HG02610 (cell line): ENCODE measurements around the gene C2.
"Not testable (repeated sequence)": the region's sequence is repeated elsewhere in the genome, so short reads cannot be mapped to it uniquely, and the experiment has no call there.

Experiments
- ATAC-seq: cut with Tn5 transposase; IDR thresholded peaks from one replicate; pipeline ENCODE4 v1.9.1; 2021; ENCODE audit warnings: mild to moderate bottlenecking, moderate library complexity; ENCODE audit not compliant: unreplicated experiment

Gene C2

DNA sequence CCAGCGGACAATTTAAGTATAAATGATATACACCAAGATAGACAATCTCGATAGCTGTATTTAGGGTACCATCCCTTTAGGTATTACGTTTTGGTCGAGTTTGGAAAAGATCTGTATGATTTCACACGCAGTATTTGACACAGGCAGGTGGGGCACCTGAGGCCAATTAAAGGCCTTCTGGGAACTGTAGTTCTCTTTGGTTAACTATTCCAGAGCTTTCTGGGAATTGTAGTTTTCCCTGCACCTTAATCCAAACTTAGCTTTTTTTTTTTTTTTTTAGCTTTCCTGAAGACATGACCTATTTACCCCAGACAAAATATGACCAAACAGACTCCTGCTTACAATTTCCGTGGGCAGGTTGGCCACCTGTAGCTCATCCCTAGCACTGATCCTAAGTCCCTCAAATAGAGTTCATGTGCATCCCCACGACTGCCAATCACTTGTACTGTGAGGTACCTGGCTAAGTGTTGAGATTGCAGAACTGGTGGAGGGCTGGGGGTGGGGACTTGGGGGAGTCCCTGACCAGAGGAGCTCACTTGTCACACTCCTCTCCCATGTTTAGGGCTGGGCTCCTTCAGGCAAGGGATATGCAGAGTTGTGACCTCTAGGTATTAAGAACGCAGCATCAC is 29.0 kb upstream of the C2 start:
- ATAC-seq, result no peak

DNA sequence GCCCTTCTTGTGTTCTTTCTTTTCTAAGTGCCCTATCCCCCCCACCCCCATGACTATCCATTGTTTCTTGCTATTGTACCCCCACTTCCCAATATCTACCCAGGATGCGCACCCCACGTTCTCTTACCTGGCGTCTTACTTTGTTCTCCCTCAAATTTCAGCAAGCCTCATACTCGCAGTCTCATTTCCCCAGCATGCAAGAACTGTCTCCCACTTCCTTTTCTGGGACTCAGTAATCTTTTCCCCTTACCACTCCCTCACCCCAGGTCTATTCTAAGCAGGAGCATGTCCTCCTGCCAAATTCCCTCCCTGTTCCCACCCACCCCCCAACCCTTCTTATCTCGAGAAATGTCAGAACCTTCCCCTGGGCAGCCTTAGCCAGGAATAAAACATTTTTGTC is 28.3 kb upstream of the C2 start:
- no peak for ATAC-seq

- ATAC-seq, result no peak
Measured at GRCh38 chr6:31899882-31900722, 27.4 kb upstream of the C2 start.

DNA sequence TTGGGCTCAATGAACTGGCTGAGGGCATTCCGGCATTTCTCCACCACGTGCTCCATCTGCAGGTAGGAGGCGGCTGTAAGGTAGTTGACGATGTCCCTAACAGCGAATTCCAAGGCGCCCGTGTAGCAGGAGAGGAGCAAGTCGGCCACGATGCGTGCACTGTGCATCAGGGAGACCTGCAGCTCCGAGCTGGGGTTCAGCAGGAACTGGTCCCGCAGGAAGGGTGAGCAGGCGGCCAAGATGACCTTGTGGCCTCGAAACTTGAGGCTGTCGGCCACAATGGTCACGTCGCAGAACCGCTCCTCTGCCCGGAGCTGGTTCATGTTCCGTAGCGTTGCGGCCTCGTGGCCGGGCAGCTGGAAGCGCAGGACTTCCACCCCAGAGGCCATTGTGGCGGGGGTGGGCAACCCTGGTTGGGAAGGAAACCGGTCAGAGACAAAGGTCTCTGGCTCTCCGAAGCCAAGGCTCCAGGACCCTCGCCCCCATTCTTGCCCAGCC is 26.6 kb upstream of the C2 start:
- ATAC-seq, result no peak

DNA sequence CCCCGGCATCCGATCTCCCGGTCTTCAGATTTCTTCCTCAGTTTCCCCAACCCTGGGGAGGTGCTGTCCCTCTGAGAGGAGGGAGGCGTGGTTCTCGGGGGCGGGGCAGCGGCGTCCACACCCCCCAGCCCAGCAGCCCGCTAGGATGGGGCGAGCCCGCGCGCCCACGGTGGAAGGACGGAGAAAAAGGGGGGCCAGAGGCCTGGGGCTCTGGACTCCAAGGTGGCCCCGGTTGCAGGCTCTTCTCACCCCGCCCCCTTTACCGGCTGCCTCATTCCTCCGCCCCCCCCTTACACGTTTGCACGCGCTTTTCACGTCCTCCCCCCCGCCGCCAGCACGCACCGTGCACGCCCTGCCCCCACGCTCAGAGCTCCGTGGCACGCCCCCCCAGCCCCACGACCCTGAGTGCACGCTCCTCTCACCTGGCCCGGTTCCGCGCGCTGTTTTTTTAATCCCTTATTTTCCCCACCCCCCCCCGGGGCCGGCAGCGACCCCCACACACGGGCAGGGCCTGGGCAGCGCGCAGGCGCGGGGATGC is 26.0 kb upstream of the C2 start:
- no peak for ATAC-seq

DNA sequence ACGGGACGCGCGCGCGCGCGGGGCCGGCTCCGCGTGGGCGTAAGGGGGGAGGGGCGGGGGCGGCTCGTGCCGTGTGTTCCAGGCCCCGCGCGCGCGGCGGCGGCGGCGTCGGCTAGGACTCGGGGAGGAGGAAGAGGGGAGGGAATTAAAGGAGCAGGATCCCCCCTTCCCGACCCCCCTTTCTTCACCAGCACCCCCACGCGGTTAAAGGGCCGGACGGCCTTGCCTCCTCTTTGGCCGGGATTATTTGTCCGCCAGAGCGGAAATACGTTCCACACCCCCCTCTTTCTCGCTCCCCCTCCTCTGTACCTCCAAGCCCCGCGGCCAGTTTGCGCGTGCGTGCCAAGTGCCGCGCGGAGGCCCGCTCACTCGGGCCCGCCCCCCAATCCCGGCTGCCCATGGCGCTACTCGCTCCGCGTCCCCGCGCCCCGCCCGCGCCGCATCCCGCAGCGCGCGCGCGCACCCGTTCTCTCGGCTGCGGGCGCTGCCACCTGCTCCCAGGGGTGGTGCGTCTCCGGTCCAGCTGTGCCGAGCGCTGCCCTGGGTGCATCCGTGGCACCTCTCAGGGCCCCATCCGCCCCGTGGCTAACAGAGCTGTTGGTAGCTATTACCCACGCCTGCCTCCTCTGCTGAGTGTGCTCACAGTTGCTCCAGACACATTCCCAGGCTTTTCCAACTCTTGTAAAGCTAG is 25.4 kb upstream of the C2 start, which contains the start of gene ZBTB12:
Gene ZBTB12, minus strand, starts transcription at position 134 of the 691 bp plus-strand sequence. CDS start 781 bp downstream, outside the sequence.
- ATAC-seq, result peak; percentile 45

- no peak for ATAC-seq
Measured at GRCh38 chr6:31903957-31904356, 23.6 kb upstream of the C2 start.

DNA sequence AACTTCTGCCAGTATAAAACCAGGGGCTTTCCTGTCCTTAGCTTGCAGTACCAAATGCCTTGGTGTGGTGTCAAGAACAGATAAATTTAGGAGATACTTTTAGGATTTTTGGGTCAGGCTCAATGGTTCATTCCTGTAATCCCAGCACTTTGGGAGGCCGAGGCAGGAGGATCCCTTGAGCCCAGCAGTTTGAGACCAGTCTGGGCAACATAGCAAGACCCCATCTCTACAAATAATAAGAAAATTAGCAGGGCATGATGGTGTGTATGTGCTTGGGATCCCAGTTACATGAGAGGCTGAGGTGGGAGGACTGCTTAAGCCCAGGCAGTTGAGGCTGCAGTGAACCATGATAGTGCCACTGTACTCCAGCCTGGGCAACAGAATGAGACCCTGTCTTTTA is 22.5 kb upstream of the C2 start:
- no peak for ATAC-seq

GRCh38 chr6:31906122-31906521 is 21.4 kb upstream of the C2 start:
- no peak for ATAC-seq

- not testable (repeated sequence) for ATAC-seq
Measured at GRCh38 chr6:31906727-31907126, 20.8 kb upstream of the C2 start.

DNA sequence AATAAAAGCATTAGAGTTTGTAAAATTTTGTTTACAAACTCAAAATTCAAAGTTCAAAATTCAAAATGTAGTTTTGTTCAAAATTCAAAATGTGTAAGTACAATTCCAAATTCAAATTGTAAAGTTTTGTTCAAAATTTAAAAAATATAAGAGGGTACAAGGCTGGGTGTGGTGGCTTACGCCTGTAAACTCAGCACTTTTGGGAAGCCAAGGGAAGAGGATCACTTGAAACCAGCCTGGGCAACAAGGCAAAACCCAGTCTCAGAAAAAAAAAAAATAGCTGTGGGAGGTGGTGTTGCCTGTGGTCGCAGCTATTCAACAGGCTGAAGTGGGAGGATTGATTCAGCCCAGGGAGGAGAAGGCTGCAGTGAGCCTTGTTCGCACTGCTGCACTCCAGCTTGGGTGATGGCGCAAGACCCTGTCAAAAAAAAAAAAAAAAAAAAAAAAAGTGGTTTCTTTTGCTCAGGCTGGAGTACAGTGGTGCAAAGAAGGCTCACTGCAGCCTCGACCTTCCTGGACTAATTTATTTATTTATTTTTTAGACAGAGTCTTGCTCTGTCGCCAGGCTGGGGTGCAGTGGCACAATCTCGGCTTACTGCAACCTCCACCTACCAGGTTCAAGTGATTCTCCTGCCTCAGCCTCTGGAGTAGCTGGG is 20.2 kb upstream of the C2 start:
- ATAC-seq, result no peak

GRCh38 chr6:31908255-31908654 is 19.3 kb upstream of the C2 start:
- not testable (repeated sequence) for ATAC-seq

DNA sequence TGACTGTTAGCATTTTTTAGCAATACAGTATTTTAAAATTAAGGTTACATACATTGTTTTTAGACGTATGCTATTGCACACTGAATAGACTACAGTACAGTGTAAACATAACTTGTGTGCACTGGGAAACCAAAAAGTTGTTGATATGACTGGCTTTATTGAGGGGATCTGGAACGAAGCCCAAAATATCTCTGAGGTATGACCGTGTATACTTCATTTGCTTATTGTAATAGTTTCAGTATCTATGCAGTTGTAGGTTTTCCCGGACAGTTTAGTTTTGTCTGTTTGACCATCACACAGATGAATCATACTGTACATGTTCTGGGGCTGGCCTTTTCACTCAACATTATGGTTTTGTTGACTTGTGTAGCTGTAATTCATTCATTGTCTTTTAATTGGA is 18.7 kb upstream of the C2 start:
- ATAC-seq, result peak; percentile 94

DNA sequence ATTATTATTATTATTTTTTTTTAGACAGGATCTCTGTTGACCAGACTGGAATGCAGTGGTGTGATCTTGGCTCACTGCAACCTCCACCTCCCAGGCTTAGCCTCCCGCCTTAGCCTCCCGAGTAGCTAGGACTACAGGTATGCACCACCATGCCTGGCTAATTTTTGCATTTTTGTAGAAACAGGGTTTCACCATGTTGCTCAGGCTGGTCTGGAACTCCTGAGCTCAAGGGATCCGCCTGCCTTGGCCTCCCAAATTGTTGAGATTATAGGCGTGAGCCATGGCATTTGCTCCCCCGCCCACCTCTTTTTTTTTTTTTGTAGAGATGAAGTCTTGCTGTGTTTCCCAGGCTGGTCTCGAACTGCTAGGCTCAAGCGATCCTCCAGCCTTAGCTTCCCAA is 18.2 kb upstream of the C2 start:
- not testable (repeated sequence) for ATAC-seq

- no peak for ATAC-seq
Measured at GRCh38 chr6:31911826-31912585, 15.5 kb upstream of the C2 start.

- ATAC-seq, result no peak
Measured at GRCh38 chr6:31915351-31915750, 12.2 kb upstream of the C2 start.

- no peak for ATAC-seq
Measured at GRCh38 chr6:31915756-31916155, 11.8 kb upstream of the C2 start.

- ATAC-seq, result no peak
Measured at GRCh38 chr6:31918069-31918720, 9.3 kb upstream of the C2 start.

GRCh38 chr6:31919624-31920303 is 7.8 kb upstream of the C2 start:
- no peak for ATAC-seq
